Epidermal melanocyte (primary cell): Measurements from ENCODE around the gene KISS1R.
"Not testable (repeated sequence)": the region's sequence is repeated elsewhere in the genome, so short reads cannot be mapped to it uniquely, and the experiment has no call there.

Source experiments
- DNase-seq: peaks from one replicate; pipeline ENCODE4 v3.0.0; 2011; ENCODE audit warnings: low spot score; ENCODE audit not compliant: insufficient read length

The KISS1R gene

DNA sequence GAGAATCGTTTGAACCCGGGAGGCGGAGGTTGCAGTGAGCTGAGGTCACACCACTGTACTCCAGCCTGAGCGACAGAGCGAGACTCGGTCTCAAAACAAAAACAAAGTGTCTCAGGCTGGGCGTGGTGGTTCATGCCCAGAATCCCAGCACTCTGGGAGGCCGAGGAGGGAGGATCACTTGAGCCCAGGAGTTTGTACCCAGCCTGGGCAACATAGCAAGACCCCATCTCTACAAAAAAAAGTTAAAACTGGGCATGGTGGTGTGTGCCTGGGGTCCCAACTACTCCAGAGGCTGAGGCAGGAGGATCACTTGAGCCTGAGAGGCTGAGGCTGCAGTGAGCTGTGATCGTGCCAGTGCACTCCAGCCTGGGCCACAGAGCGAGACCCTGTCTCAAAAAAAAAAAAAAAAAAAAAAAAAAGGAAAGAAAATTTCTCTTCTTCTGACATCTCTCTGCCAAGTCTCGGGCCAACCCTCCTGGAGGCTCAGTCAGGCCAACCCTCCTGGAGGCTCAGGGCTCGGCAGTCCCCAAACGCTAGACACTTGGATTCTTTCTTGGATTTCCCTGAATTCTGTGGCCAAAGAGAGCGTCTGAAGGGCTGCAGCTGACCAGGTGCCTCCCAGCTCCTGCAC is 35.0 kb downstream of the KISS1R start:
- no peak for DNase-seq

DNA sequence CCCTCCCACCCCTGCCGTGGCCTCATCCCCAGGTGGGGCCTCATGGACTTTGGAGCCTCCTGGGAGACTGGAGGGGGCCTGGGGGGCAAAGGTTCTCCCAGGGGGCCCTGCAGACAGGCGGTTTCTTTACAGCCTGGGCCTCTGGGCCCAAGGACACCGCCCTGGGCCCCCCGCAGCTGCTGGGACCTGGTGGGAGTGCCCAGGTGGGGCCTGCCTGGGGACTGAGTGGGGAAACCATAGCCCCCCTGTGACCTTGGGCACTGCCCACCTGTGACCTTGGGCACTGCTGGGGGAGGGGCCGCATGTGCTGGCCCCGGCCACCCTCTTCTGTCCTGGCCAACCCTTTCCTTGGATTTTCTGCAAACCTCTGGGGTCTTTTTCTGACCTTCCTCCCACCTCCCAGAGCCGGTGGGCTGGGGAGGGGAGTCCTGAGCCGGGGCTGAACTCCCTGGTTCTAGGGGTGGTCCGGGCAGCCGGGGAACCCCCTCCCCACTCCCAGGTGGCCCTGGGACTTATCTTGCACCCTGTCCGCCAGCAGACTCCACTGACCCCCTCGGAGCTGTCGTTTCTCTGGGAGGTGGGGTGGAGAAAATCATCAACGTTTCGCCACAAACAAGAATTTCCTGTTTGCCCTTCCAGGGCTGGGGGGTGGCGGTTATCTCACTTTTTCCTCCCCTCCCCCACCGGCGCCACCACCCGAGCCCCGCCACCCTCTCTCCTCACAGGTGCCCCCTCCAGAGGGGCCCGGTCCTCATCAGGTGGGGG is 35.7 kb downstream of the KISS1R start:
- DNase-seq, result no peak

DNA sequence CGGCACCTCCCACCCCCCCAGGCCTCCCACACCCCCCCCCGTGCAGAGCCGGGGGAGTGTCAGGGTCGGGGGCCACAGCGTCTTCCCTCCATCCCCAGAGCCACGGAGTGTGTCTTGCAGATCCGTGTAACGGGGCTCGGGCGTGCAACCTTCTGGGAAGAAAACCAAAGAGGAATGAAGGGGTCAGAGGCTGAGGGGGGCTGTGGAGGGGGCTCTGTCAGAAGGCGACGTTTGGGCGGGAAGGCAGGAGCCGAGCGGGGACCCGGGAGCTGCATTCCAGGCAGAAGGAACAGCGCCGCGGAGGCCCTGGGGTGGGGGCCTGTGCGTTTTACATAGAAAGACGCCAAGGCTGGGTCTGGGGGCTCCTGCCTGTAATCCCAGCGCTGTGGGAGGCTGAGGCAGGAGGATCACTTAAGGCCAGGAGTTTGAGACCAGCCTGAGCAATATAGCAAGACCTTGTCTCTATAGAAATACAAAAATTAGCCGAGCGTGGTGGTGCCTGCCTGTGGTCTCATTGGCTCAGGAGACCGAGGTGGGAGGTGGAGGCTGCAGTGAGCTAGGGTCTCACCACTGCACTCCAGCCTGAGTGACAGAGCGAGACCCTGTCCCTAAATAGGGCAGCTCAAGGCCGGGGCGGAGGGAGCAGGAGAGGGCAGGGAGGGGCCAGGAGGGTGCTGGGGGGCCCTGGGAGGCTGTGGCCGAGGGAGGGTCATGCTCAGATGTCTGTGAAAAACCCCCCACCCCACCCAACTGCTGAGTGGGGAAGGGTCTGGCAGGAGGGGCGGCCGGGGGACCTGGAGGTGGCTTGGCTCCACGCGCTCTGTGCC is 36.5 kb downstream of the KISS1R start:
- DNase-seq, result no peak

DNA sequence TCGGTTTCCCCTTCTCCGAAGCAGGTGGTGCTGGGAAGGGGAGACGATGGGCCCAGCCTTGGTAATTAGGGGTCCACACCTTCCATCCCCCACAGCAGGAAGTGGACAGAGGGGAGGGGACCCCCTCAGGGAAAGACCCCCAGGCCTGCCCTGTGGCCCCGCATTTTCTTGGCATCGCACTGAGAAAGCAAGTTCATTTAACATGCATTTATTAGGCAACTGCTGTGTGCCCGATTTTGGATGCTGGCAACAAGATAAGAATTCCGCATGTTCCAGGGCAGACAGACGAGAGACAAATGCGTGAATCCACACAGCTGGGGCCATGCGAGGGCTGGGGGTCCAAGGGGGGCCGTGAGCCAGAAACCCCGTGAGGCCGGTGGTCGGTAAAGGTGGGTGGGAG is 37.1 kb downstream of the KISS1R start:
- no peak for DNase-seq

DNA sequence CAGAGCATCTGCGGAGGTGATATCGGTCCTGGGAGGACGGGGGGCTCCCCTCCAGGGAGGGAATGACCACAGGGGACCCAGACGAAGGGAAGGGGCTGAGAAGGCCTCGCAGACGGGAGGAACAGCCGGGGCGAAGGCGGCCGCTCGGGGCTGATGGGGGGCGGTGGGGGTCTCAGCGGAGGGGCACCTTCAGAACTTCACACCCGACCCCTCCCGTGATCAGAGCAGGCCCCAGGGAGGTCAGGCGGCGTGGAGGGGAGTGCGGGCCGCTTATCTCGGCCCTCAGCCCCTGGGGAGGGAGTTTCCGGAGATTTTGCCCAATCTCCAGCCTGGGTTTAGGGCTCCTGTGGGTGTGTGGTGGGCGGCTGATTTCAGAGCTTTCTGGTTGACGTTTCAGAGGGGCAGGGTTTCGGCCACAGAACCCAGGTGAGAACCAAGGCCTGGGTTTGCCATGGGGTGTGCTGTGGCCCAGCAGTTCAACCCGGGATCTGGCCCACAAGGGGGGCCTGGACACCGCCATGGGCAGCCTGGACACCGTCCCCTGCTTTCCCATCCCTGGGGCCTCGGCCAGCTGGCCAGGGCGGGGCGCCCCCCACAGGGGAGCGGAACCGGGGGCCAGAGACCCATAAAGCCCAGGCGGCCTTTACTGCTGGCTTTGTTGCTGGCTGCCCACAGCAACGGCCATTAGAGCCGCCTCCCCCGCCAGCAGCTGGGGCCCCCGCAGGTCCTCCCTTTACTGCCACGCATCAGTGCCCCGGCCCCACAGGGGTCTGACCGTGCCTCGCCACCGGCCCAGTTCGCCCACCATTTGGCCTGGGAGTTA is 37.8 kb downstream of the KISS1R start:
- DNase-seq, result no peak

DNA sequence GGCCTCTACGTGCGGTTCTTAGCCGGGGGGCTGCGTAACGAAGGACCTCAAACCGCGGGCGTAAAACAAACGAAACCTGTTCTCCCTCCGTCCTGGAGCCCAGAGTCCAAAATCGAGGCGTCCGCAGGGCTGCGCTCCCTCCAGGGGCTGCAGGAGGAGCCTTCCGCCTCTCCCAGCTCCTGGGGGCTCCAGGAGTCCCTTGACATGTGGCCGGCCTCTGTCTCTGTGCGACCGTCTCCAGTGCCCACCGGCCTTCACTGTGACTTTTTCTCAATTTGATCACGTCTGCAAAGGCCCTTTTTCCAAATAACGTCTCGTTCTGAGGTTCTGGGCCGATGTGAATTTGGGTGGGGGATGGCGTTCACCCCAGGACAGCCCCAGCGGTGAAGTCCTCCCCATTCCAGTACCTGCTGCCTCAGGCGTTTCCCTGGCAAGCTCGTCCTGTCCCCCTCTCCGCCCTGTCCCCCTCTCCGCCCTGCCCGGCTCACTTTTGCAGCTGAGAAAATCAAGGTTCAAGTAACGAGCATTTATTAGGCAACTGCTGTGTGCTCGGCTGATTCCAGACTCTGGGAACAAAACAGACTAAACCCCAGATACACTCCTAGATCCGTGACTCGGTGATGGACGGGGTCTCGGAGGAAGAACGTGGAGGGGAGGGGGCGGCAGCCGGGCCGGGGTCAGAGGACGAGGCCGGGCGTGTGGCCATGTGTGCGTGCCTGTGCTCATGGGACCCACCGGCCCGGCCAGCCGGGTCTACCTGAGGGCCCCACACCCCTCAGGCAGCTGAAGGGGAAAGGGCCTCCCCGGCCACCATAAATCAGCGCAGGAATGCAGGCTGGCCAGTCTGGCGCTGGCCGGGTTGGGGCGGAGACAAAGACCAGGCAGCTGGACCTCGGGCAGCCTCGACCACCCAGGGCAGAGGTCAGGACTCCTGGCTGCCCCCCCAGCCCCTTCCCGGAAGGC is 39.0 kb downstream of the KISS1R start:
- DNase-seq, result no peak

DNA sequence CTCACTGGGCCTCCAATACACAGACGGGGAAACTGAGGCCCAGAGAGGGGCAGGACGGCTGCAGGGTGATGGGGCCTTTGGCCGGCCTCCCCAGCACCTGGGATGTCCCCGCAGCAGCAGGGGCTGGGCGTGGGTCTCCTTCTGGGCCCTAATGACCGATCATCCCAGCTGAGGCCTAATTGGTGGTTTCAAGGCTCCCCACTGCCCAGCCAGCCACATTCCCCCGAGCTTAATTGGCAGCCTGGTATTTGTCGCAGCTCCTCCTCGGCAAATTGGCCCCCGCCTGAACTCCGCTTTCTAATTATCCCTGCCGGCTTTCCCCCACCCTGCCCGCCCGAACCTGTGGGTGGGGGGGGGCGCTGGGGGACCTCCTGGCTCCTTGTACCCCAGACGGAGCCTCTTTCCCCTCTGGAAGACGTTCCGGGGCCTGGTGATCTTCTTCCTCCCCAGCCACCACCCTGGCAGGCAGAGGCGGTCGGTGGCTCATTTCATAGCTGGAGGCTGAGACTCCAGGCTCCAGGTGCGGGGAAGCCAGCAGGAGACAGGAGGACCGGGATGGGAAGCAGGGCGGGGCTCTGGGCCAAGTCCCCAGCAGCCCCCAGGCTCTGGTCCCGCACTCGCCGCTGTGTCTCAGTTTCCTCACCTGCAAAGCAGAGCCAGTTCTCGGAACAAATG is 39.8 kb downstream of the KISS1R start:
- peak; percentile 59 for DNase-seq

DNA sequence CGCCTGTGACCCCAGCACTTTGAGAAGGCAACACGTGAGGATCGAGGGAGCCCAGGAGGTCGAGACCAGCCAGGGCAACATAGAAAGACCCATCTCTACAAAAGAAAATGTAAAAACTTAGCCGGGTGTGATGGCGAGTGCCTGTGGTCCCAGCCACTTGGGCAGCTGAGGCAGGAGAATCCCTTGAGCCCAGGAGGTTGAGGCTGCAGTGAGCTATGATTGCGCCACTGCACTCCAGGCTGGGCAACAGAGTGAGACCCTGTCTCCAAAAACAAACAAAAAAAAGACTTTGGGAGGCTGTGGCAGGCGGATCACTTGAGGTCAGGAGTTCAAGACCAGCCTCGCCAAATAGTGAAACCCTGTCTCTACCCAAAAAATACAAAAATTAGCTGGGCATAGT is 40.4 kb downstream of the KISS1R start:
- not testable (repeated sequence) for DNase-seq

DNA sequence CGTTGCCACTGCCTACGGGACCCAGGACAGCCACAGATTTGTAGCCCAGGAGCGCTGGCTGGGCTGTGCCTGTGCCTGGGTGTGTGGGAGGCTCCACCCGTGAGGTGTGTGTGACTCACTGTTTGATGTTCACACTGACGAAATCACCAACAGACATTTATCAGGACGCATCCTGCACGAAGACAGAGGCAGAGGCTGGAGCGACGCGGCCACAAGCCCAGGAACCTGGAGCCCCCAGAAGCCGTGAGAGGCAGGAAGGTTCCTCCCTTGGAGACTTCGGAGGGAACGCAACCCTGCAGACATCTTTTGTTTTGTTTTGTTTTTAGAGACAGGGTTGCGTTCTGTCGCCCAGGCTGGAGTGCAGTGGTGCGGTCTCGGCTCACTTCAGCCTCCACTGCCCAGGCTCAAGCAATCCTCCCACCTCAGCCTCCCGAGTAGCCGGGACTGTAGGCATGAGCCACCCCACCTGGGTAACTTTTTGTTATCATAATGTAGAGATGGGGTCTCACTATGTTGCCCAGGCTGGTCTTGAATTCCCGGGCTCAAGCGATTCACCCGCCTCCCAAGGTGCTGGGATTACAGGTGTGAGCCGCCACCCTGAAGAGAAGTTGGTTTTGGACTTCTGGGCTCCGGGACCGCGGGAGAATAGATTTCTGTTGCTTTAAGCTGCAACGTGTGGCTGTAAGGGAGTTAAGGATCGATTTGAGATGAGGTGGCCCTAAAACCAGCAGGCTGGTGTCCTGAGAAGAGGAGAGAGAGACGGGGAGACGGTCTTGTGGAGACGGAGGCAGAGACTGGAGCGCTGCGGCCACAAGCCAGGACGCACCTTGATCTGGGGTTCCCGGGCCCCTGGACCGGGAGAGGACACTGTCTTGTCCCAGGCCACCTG is 42.1 kb downstream of the KISS1R start:
- no peak for DNase-seq

DNA sequence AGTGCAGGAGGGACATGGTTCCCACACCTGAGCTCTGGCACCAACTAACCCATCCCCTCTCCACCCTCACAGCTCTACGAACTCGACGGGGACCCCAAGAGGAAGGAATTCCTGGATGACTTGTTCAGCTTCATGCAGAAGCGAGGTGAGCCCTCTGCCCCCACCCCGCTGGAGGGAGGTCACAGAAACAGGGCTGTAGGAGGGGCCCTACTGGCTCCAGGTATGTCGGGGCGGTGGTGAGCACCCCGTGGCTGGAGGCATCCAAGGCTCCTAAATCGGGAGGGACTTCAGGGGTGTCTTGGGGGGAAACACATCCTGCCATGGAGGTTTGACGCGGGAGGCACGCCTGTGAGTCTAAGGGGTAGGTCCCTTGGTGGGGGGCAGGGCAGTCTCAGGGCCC is 42.9 kb downstream of the KISS1R start:
- no peak for DNase-seq

DNA sequence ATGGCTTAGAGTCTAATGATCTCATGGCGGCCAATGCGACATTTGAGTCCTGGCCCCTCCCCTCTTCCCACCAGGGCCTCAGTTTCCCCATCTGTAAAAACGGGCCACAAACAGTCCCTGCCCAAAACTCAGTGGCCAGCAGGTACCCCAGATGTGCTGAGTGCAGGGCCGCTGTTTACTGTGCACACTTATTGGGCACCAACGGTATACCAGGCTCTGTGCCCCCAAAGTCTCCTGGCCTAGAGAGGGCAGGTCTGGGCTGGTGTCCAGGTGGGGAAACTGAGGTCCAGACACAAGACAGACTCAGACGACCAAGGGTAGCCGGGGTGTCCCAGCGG is 43.4 kb downstream of the KISS1R start:
- DNase-seq, result no peak

DNA sequence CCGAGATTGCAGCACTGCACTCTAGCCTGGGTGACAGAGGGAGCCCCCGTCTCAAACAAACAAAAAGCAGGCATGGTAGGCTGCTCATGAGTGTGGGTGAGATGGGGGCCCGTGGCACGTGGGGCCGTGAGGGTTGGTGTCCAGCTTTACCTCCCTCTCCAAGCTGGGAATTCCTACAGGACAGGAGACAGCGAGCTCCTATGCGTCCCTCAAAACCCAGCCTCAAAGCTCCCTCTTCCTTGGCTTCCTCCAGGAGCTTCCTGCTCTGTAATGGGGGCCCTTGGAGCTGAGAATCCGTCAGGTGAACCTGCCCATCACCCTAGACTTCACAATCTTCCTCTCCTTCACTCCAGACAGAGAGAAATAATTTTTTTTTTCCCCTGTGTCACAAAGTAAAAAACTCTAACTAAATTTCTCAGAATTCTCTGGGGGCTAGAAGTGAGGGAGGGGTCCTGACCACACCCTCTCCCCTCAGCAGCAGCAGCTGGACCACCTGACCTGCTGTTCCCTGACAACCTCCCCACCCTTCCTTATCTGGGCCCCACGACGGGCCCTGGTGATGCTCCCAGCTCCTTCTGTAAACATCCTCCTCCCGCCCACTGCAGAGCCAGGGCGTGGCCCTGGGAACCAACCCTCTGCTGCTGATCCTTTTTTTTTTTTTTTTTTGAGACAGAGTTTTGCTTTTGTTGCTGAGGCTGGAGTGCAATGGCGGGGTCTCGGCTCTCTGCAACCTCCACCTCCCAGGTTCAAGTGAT is 44.9 kb downstream of the KISS1R start:
- DNase-seq, result no peak

DNA sequence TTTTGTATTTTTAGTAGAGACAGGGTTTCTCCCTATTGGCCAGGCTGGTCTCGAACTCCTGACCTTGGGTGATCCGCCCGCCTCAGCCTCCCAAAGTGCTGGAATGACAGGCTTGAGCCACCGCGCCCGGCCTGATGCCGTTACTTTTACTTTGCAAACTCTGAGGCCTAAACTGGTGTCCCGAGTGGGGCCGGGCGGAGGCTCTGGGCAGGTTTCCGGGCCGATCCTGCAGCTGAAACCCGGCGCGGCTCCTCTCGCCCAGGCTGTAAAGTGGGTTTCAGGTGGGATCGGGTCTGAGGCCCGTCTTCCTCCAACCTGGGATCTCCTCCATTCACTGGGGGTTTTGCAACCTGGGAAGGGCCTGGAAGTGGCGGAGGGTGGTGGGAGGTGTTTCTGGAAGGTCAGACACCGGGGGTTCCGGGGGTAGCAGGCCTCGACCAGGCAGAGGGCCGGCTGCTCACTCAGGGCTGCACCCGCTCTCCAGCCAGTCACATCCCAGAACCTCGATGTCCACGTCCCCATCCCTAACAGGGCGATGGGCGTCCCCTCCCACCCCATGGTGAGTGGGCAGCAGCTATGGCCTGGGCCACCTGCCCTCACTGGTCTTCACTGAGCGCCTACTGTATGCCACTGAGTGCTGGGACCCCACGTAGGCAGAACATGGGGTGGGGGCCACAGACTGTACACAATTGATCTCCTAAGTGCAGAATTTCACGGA is 45.7 kb downstream of the KISS1R start:
- no peak for DNase-seq

DNA sequence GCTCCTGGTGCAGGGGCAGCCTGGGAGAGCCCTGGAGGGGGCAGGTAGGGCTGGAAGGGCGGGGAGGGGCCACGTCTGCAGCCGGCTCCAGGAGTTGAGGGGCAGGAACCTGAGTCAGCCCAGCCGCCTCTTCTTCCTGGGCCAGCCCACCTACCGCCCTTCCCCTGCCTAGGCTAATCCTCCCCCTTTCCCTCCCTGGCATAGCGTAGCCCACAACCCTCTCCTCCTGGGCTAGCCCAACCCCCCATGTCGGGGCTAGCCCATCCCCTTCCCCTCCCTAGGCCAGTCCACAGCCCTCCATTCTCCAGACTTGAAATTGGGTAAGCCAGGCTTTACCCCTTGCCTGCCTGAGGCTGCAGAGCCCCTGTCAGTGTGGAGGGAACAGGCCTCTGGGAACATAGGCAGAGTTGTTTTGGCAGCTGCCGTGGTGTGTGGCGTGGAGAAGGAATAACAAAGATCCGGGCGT is 46.4 kb downstream of the KISS1R start:
- no peak for DNase-seq

DNA sequence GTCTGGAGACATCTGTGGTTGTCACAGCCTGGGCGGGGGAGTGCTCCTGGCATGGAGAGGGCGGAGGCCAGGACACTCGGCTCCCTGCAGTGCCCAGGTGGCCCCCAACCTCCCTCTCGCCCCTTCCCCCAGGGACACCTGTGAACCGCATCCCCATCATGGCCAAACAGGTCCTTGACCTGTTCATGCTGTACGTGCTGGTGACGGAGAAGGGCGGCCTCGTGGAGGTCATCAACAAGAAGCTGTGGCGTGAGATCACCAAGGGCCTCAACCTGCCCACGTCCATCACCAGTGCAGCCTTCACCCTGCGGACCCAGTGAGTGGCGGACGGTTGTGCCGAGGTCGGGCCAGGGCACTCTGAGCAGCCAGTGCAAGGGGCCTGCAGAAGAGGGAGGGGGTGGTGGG is 47.0 kb downstream of the KISS1R start:
- no peak for DNase-seq

DNA sequence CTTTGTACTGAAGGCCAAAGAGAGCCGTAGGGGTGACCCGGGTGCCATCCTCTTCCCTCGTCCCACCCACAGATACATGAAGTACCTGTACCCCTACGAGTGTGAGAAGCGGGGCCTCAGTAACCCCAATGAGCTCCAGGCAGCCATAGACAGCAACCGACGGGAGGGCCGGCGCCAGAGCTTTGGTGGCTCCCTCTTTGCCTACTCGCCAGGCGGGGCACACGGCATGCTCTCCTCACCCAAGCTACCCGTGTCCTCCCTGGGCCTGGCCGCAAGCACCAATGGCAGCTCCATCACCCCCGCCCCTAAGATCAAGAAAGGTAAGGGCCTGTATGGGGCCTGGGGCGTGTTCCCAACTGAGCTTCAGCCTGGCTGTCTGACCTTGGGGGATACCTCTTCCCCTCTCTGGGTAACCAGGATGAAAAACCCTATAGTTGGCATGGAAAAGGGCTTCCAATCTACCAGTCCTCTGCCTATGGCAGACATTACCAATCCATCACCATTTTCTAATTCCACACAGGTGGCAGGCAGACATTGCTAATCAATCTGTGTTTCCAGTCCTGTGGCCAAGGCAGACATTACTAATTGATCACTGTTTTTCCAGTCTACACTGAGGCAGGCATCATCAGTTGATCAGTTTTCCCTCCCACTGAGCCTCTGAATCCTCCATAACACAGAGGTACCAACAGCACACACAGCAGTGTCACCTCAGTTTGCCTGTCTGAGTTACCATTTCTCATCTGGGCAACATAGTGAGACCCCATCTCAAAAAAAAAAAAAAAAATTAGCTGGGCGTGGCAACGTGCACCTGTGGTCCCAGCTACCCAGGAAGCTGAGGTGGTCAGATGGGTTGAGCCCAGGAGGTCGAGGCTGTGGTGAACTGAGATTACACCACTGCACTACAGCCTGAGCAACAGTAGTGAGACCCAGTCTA is 47.9 kb downstream of the KISS1R start:
- DNase-seq, result no peak
